ENCODE results near the gene PDCD10. TPM values are rescaled to one million over a fixed set of nuclear protein-coding genes. Genes with fewer than 3 reads are reported as not detected.

PDCD10 gene
- total and polyA plus RNA-seq, 2 donors (not counting 3 experiments of a cell fraction or from before 2014, with no cell fraction given): 21.3 to 47.8 TPM

DNA sequence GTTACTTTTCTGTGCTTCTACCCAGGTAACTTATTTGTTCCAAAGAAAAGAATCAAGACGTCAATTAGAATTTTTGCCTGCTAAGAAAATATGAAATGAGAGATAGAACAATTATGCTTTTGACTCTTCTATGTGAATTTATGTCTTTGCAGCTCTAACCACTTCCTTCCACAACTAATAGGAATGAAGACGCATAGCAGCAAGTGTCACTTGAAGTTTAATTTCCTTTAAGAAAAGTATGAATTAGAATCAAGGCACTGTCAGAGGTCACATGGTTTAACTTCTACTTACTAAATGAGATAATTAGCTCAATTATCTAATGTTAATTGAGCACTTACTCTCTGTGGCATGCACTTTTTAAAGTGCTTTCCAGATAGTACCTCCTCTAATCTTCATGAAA is 84.2 kb downstream of the PDCD10 start:
- Histone ChIP-seq H3K36me3 (ENCODE audit: control insufficient read depth in 2 of 2, extremely low read depth in 1 of 2, insufficient read depth in 2 of 2, low read length in 2 of 2) (no peaks in the 10 kb centered on the region), H3K4me1 (ENCODE audit: control insufficient read depth, extremely low read depth, insufficient read depth, low read length) (no peaks in the 10 kb centered on the region), H3K27me3 (ENCODE audit: control insufficient read depth in 2 of 2, insufficient read depth in 2 of 2, low read length in 2 of 2) (no peaks in the 10 kb centered on the region), H3K79me2 (ENCODE audit: control insufficient read depth, insufficient read depth, low read length) (no peaks in the 10 kb centered on the region), H3K27ac (ENCODE audit: insufficient read depth, low read depth, low read length) (no peak overlapping the region), H2AFZ (ENCODE audit: low read depth, low read length) (no peak overlapping the region), H3K9ac (replicated peaks; ENCODE audit: extremely low read depth, insufficient read depth, low read length) (no peak overlapping the region), H3K9me1 (replicated peaks; ENCODE audit: control insufficient read depth, extremely low read depth, insufficient read depth, low read length) (no peaks in the 10 kb centered on the region), H4K20me1 (replicated peaks; ENCODE audit: control insufficient read depth, extremely low read depth, insufficient read depth, low read length) (no peaks in the 10 kb centered on the region), H3K4me2 (ENCODE audit: insufficient read depth, low read length) (no peak overlapping the region), H3K9me3 (replicated peaks; ENCODE audit: control insufficient read depth, insufficient read depth, low read length) (no peaks in the 10 kb centered on the region), H3K4me3 (replicated peaks in 1 of 3; ENCODE audit: insufficient read depth in 1 of 3, low read depth in 1 of 3, low read length in 3 of 3) (no peak overlapping the region)
- no peak for TF ChIP-seq GATA2 (IDR thresholded peaks at IDR 0.05; ENCODE audit: insufficient read depth, insufficient read length, low read depth, low read length)
- TF ChIP-seq POLR2A (IDR thresholded peaks at IDR 0.05; ENCODE audit: low read depth, low read length): no peak
- TF ChIP-seq FOS (IDR thresholded peaks at IDR 0.05; ENCODE audit: borderline replicate concordance, insufficient read depth, low read length): no peak
- TF ChIP-seq EZH2 (IDR thresholded peaks at IDR 0.05; ENCODE audit: borderline replicate concordance, low read depth, low read length, severe bottlenecking): no peak
- TF ChIP-seq, protein P1, sequence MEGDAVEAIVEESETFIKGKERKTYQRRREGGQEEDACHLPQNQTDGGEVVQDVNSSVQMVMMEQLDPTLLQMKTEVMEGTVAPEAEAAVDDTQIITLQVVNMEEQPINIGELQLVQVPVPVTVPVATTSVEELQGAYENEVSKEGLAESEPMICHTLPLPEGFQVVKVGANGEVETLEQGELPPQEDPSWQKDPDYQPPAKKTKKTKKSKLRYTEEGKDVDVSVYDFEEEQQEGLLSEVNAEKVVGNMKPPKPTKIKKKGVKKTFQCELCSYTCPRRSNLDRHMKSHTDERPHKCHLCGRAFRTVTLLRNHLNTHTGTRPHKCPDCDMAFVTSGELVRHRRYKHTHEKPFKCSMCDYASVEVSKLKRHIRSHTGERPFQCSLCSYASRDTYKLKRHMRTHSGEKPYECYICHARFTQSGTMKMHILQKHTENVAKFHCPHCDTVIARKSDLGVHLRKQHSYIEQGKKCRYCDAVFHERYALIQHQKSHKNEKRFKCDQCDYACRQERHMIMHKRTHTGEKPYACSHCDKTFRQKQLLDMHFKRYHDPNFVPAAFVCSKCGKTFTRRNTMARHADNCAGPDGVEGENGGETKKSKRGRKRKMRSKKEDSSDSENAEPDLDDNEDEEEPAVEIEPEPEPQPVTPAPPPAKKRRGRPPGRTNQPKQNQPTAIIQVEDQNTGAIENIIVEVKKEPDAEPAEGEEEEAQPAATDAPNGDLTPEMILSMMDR (IDR thresholded peaks at IDR 0.05; ENCODE audit: extremely low read depth in 1 of 2, insufficient read depth in 1 of 2, low read depth in 1 of 2, low read length in 2 of 2): no peak
- no peak for TF ChIP-seq MAX (IDR thresholded peaks at IDR 0.05; ENCODE audit: insufficient read depth, insufficient read length)
- TF ChIP-seq POLR2AphosphoS5 (IDR thresholded peaks at IDR 0.05; ENCODE audit: insufficient read depth, low read depth, low read length): no peak
- TF ChIP-seq MYC (IDR thresholded peaks at IDR 0.05; ENCODE audit: low read depth, low read length): no peak
- TF ChIP-seq JUN (IDR thresholded peaks at IDR 0.05; ENCODE audit: borderline replicate concordance, insufficient read depth, insufficient read length, low read depth): no peak
- ChIA-PET CTCF (no interaction called here), POLR2A (no interaction called here)
- FAIRE-seq: no peak
- intact Hi-C loops (cut with micrococcal nuclease): no loop called here
- dilution Hi-C loops (cut with MboI; ENCODE audit: extremely low pct_ligation_motif_present, low sequenced_read_pairs): no loop called here
- DNase-seq (ENCODE audit: low read depth, low spot score): no peak
- no TSS peak for BruUV-seq (replicated peaks)

All from endothelial cell of umbilical vein (primary cell).